Measurements from ENCODE around the gene NCF4.

NCF4 gene

GRCh38 chr22:36853407-36854099, 7.3 kb upstream of the NCF4 start:
- Histone ChIP-seq H3K4me1 (ENCODE audit: control insufficient read depth, insufficient read depth, low read length, poor library complexity, severe bottlenecking) (peaks cover 2% of the 10 kb centered on the region), H3K27ac (ENCODE audit: insufficient read depth, low read length, poor library complexity, severe bottlenecking) (no peak overlapping the region), H3K4me3 (ENCODE audit: insufficient read depth, low read depth, low read length, poor library complexity, severe bottlenecking) (no peak overlapping the region), H3K36me3 (ENCODE audit: control insufficient read depth, insufficient read depth, low read length) (no peaks in the 10 kb centered on the region), H3K27me3 (replicated peaks; ENCODE audit: control insufficient read depth, insufficient read depth, low read length, poor library complexity, severe bottlenecking) (no peaks in the 10 kb centered on the region), H3K9me3 (ENCODE audit: control insufficient read depth, low read length) (no peaks in the 10 kb centered on the region)
- DNase-seq: peak; percentile 73 to 78 (median 75)

DNA sequence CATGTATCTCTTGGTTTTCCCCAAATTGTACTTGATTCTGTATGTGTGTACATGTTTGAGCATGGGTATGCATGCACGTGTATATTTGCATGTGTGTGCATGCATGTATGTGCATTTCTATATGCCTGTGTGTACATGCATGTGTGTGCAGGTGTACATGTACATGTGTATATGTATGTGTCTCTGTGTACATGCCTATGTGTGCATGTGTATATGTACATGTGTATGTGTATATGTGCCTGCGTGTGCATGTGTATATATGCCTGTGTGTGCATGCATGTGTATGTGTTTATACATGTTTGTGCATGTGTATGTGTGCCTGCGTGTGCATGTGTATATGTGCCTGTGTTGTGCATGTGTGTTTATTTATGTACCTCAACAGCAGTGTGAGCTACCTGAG, 5.3 kb upstream of the NCF4 start:
- no peaks in the 10 kb centered on the region for H3K36me3 ChIP-seq (ENCODE audit: control insufficient read depth, insufficient read depth, low read length)
- H3K27ac ChIP-seq (ENCODE audit: insufficient read depth, low read length, poor library complexity, severe bottlenecking): no peak overlapping the region
- no peaks in the 10 kb centered on the region for H3K27me3 ChIP-seq (replicated peaks; ENCODE audit: control insufficient read depth, insufficient read depth, low read length, poor library complexity, severe bottlenecking)
- no peak for DNase-seq
- peaks cover 4% of the 10 kb centered on the region for H3K4me1 ChIP-seq (ENCODE audit: control insufficient read depth, insufficient read depth, low read length, poor library complexity, severe bottlenecking)
- no peaks in the 10 kb centered on the region for H3K9me3 ChIP-seq (ENCODE audit: control insufficient read depth, low read length)
- no peak overlapping the region for H3K4me3 ChIP-seq (ENCODE audit: insufficient read depth, low read depth, low read length, poor library complexity, severe bottlenecking)

DNA sequence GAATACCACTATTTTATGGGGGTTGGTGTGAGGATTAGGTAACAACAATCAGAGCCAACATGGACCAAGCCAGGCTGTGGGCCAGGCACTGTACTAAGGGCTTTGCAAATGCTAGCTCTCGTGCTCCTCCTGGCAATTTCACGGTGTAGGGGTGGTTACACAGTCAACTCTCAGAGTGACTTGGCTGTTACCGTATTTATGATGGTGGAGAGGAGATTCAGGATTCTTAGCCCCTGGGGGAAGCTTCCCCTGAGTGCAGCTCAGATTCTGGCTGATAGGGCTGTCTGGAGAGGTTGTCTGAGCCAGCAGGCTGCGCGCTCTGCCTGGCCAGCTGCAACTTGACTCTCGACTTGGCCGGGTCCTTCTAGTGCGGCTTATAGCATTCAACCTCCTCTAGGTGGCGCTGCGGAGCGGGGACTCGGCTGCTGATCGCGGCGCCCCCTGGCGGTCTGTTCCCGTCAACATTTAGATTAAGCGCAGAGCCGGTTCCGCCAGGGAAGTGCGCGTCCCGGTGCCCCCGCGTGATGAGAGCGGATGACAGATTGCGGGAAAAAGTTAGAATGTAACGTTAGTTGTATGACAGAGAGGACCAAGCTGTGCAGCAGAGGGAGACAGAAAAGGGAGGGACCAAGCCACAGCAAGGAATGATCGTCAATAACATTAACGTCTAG, 4.5 kb upstream of the NCF4 start:
- Histone ChIP-seq H3K9me3 (ENCODE audit: control insufficient read depth, low read length) (no peaks in the 10 kb centered on the region), H3K27ac (ENCODE audit: insufficient read depth, low read length, poor library complexity, severe bottlenecking) (no peak overlapping the region), H3K4me1 (ENCODE audit: control insufficient read depth, insufficient read depth, low read length, poor library complexity, severe bottlenecking) (peaks cover 10% of the 10 kb centered on the region), H3K27me3 (replicated peaks; ENCODE audit: control insufficient read depth, insufficient read depth, low read length, poor library complexity, severe bottlenecking) (no peaks in the 10 kb centered on the region), H3K36me3 (ENCODE audit: control insufficient read depth, insufficient read depth, low read length) (no peaks in the 10 kb centered on the region), H3K4me3 (ENCODE audit: insufficient read depth, low read depth, low read length, poor library complexity, severe bottlenecking) (no peak overlapping the region)
- peak; percentile 78 to 88 (median 86) for DNase-seq

DNA sequence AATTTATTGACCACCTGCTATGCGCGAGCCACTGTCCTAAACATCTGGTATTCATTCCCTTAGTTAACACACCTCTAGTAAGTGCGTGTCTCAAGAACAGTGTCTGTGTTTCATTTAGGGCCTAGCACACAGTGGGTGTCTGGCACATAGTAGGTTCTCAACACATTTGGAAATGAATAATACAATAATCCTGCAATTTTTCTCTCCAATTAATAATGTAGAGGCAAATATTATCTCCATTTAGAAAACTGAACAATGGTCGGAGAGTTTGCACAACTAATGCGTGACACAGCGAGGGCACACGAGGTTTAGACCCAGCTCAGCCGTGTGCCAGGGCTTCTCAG, 4.0 kb upstream of the NCF4 start:
- no peaks in the 10 kb centered on the region for H3K36me3 ChIP-seq (ENCODE audit: control insufficient read depth, insufficient read depth, low read length)
- H3K4me3 ChIP-seq (ENCODE audit: insufficient read depth, low read depth, low read length, poor library complexity, severe bottlenecking): no peak overlapping the region
- H3K27ac ChIP-seq (ENCODE audit: insufficient read depth, low read length, poor library complexity, severe bottlenecking): no peak overlapping the region
- no peaks in the 10 kb centered on the region for H3K9me3 ChIP-seq (ENCODE audit: control insufficient read depth, low read length)
- no peaks in the 10 kb centered on the region for H3K27me3 ChIP-seq (replicated peaks; ENCODE audit: control insufficient read depth, insufficient read depth, low read length, poor library complexity, severe bottlenecking)
- peaks cover 13% of the 10 kb centered on the region for H3K4me1 ChIP-seq (ENCODE audit: control insufficient read depth, insufficient read depth, low read length, poor library complexity, severe bottlenecking)
- DNase-seq: no peak

DNA sequence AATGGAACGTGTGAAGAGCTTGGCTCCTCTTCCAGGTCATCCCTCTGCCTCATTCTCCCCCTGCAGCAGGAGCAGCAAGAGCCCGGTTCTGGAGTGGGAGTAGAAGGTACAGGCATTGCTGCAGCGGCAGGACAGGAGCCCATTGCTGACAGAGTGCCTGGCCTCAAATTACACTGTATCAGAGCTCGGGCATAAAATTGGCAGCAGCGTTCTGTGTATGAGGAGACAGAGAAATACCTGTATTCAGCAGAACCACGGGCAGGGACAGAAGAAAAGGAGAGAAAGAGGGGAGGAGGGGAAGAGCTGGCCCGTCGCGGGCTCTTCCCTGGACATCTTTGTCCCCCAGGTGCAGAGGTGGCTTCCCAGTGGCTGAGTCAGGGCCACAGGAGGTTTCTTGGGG, 2.6 kb upstream of the NCF4 start:
- DNase-seq: no peak
- Histone ChIP-seq H3K36me3 (ENCODE audit: control insufficient read depth, insufficient read depth, low read length) (no peaks in the 10 kb centered on the region), H3K9me3 (ENCODE audit: control insufficient read depth, low read length) (no peaks in the 10 kb centered on the region), H3K27me3 (replicated peaks; ENCODE audit: control insufficient read depth, insufficient read depth, low read length, poor library complexity, severe bottlenecking) (no peaks in the 10 kb centered on the region), H3K4me1 (ENCODE audit: control insufficient read depth, insufficient read depth, low read length, poor library complexity, severe bottlenecking) (peaks cover 20% of the 10 kb centered on the region), H3K4me3 (ENCODE audit: insufficient read depth, low read depth, low read length, poor library complexity, severe bottlenecking) (no peak overlapping the region), H3K27ac (ENCODE audit: insufficient read depth, low read length, poor library complexity, severe bottlenecking) (no peak overlapping the region)

- H3K4me1 ChIP-seq (ENCODE audit: control insufficient read depth, insufficient read depth, low read length, poor library complexity, severe bottlenecking): peaks cover 18% of the 10 kb centered on the region
- no peaks in the 10 kb centered on the region for H3K9me3 ChIP-seq (ENCODE audit: control insufficient read depth, low read length)
- no peaks in the 10 kb centered on the region for H3K27me3 ChIP-seq (replicated peaks; ENCODE audit: control insufficient read depth, insufficient read depth, low read length, poor library complexity, severe bottlenecking)
- H3K4me3 ChIP-seq (ENCODE audit: insufficient read depth, low read depth, low read length, poor library complexity, severe bottlenecking): no peak overlapping the region
- no peak for DNase-seq
- H3K36me3 ChIP-seq (ENCODE audit: control insufficient read depth, insufficient read depth, low read length): no peaks in the 10 kb centered on the region
- H3K27ac ChIP-seq (ENCODE audit: insufficient read depth, low read length, poor library complexity, severe bottlenecking): no peak overlapping the region
Observed at GRCh38 chr22:36858966-36859365, 1.8 kb upstream of the NCF4 start.

GRCh38 chr22:36860017-36860416, 789 bp upstream of the NCF4 start:
- H3K9me3 ChIP-seq (ENCODE audit: control insufficient read depth, low read length): no peaks in the 10 kb centered on the region
- H3K4me1 ChIP-seq (ENCODE audit: control insufficient read depth, insufficient read depth, low read length, poor library complexity, severe bottlenecking): peaks cover 18% of the 10 kb centered on the region
- no peak overlapping the region for H3K27ac ChIP-seq (ENCODE audit: insufficient read depth, low read length, poor library complexity, severe bottlenecking)
- no peak overlapping the region for H3K4me3 ChIP-seq (ENCODE audit: insufficient read depth, low read depth, low read length, poor library complexity, severe bottlenecking)
- H3K27me3 ChIP-seq (replicated peaks; ENCODE audit: control insufficient read depth, insufficient read depth, low read length, poor library complexity, severe bottlenecking): no peaks in the 10 kb centered on the region
- H3K36me3 ChIP-seq (ENCODE audit: control insufficient read depth, insufficient read depth, low read length): no peaks in the 10 kb centered on the region
- DNase-seq: no peak

DNA sequence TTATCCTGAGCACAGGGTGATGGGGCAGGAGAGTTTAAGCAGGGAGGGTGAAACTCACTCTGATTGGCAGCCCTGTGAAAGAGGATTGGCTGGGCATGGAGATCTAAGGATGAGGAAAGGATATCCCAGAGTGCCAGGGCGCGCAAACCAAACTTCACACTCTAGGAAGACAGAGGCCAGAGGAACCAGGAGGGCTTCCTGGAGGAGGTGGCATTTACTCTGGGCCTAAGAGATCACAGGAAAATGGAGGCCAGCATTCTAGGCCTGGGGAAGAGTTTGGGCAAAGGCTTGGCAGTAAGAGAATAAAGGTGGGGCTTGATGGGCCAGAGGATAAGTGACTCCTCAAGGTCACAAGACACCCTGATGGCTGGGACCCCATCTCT, 377 bp upstream of the NCF4 start:
- H3K9me3 ChIP-seq (ENCODE audit: control insufficient read depth, low read length): no peaks in the 10 kb centered on the region
- H3K36me3 ChIP-seq (ENCODE audit: control insufficient read depth, insufficient read depth, low read length): no peaks in the 10 kb centered on the region
- DNase-seq: no peak
- no peaks in the 10 kb centered on the region for H3K27me3 ChIP-seq (replicated peaks; ENCODE audit: control insufficient read depth, insufficient read depth, low read length, poor library complexity, severe bottlenecking)
- H3K4me3 ChIP-seq (ENCODE audit: insufficient read depth, low read depth, low read length, poor library complexity, severe bottlenecking): no peak overlapping the region
- peak overlapping the region; percentile 45 for H3K27ac ChIP-seq (ENCODE audit: insufficient read depth, low read length, poor library complexity, severe bottlenecking)
- peaks cover 18% of the 10 kb centered on the region for H3K4me1 ChIP-seq (ENCODE audit: control insufficient read depth, insufficient read depth, low read length, poor library complexity, severe bottlenecking)

DNA sequence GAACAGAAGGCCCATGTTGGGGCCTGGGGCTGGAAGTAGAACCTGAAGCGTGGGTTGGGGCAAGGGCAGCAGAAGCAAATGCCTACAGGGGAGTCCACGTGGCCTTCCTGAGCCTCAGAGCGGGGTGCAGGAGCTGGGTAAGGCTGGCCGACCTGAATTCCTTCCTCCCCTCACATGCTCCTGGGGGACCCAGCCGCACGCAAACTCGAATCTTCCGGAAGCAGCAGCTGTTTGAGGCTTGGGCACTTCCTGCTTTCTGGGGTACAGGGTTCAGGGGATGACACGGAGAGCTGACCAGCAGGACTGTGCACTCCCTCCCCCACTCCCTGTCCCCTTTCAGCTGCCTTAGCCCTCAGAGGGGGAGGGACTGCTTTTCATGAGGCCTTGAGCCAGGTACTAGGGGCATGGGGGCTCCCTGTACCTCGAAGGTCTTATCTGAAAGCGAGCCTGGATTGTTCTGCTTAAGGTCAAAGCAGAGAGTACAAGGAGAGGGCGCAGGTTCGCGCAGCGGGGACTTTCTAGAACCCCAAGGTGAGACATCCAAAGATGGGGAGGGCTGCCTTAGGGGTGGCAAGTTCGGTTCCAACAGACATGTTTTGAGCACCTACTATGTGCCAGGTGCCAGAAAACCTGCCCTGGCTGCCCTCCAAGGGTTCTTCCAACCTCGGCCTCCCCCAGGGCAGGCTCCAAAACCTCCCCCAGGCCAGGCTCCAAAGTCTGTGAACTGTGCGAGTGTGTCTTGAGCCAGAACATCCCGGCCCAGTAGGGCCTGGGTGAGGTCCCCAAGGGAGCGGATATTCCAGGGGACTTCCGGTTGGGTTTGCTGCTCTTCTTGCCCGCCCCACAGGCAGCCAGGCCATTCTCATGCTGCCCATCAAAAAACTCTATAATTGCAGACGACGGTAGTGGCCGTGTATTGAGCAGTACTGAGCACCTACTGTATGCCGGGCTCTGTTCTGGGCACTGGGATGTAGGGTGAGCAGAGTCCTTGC, 1.7 kb downstream of the NCF4 start:
- DNase-seq: no peak
- no peak overlapping the region for H3K4me3 ChIP-seq (ENCODE audit: insufficient read depth, low read depth, low read length, poor library complexity, severe bottlenecking)
- H3K36me3 ChIP-seq (ENCODE audit: control insufficient read depth, insufficient read depth, low read length): no peaks in the 10 kb centered on the region
- H3K27ac ChIP-seq (ENCODE audit: insufficient read depth, low read length, poor library complexity, severe bottlenecking): no peak overlapping the region
- no peaks in the 10 kb centered on the region for H3K9me3 ChIP-seq (ENCODE audit: control insufficient read depth, low read length)
- H3K4me1 ChIP-seq (ENCODE audit: control insufficient read depth, insufficient read depth, low read length, poor library complexity, severe bottlenecking): peaks cover 18% of the 10 kb centered on the region
- H3K27me3 ChIP-seq (replicated peaks; ENCODE audit: control insufficient read depth, insufficient read depth, low read length, poor library complexity, severe bottlenecking): no peaks in the 10 kb centered on the region

DNA sequence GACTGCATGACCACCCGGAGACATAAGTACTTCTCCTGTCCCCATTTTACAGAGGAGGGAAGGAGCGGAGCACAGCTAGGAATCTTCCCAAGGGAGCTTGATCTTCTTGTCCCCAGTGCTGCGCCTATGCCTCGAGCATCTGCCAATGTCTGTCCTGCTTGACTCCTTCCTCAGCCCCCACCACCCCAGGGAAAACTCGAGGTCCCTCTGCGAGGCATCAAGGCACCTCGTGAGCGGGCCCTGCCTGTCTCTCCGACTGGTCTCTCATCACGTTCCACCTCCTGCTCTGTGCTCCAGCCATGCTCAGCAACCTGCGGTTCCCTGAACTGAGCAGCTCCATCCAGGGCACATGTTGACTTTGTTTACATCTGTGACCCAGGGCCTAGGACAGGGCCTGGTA, 2.5 kb downstream of the NCF4 start:
- Histone ChIP-seq H3K4me3 (ENCODE audit: insufficient read depth, low read depth, low read length, poor library complexity, severe bottlenecking) (no peak overlapping the region), H3K4me1 (ENCODE audit: control insufficient read depth, insufficient read depth, low read length, poor library complexity, severe bottlenecking) (peaks cover 18% of the 10 kb centered on the region), H3K27ac (ENCODE audit: insufficient read depth, low read length, poor library complexity, severe bottlenecking) (no peak overlapping the region)

More for the DNA sequence above, 2.5 kb downstream of the NCF4 start:
- no peaks in the 10 kb centered on the region for H3K9me3 ChIP-seq (ENCODE audit: control insufficient read depth, low read length)
- H3K36me3 ChIP-seq (ENCODE audit: control insufficient read depth, insufficient read depth, low read length): no peaks in the 10 kb centered on the region
- H3K27me3 ChIP-seq (replicated peaks; ENCODE audit: control insufficient read depth, insufficient read depth, low read length, poor library complexity, severe bottlenecking): no peaks in the 10 kb centered on the region
- DNase-seq: no peak
